ENCODE data around the gene ITGAL.

Gene ITGAL

GRCh38 chr16:30472328-30472942, at the start of gene ITGAL:
Gene ITGAL (plus strand): TSS chr16:30472742. CDS start chr16:30472838, 96 bp downstream.
- no peak for TF ChIP-seq CTCF (IDR thresholded peaks at IDR 0.05; ENCODE audit: low read depth, low read length, missing control alignments)
- peak; percentile 90 for DNase-seq (ENCODE audit: low read depth)
- H3K4me3 ChIP-seq (ENCODE audit: low read depth, low read length): peak within 1 kb of the TSS; percentile 65

GRCh38 chr16:30428055-30428454, 44.5 kb upstream of the ITGAL start:
- no peak for DNase-seq (ENCODE audit: low read depth)
- no peak for TF ChIP-seq CTCF (IDR thresholded peaks at IDR 0.05; ENCODE audit: low read depth, low read length, missing control alignments)
- no peak overlapping the region for H3K4me3 ChIP-seq (ENCODE audit: low read depth, low read length)

DNA sequence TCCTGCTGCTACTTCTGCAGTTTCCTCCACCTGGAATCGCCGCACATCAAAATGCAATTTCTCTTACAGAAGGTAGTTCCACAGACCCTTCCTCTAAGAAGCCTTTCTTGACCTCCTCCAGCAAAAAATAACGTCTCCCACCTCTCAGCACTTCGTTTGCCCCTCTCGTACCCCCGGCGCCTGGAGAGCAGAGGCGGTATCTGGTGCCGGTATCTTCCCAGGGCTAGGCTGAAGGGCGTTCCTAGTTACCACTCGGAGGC, 43.2 kb upstream of the ITGAL start:
- H3K4me3 ChIP-seq (ENCODE audit: low read depth, low read length): peak overlapping the region; percentile 84
- no peak for TF ChIP-seq CTCF (IDR thresholded peaks at IDR 0.05; ENCODE audit: low read depth, low read length, missing control alignments)
- DNase-seq (ENCODE audit: low read depth): no peak

DNA sequence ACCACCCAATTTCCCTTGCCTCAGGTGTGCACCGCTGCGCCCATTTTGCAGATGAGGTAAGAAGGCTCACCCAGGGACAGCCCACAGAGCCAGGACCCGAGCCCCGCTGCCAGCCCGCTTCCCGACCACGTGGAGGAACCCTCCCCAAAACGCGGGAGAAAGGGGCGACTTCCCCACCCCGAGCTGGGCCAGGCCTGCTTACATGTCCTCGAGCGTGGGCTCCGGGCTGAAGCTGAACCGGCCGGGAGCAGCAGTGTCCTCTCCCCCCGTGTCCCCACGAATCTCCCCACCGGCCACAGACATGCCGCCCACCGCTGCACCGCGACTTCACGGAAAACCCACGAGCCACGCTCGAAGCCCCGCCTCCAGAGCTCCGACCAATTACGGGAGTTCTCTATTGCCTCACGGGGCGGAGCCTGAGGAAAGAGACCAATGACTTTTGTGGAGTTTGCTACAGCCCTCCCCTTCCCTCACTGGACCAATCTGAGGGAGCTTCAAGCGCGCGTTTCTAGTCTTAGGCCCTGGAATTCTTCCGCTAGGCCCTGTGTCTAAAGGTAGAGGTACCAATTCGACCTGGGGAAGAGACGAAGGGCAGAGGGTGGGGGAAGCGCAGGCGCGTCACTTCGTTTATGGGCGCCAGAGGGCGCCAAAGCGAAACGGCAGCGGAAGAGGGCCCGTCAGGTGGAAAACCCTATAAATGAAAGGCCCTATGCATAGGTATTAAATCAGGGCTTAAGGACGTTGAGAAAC, 42.7 kb upstream of the ITGAL start, which contains the start of gene DCTPP1:
TSS of gene DCTPP1 (minus strand) at position 353 of the 750 bp plus-strand sequence. CDS start at position 303, 50 bp downstream.
- peak; percentile 100 for DNase-seq (ENCODE audit: low read depth)
- TF ChIP-seq CTCF (IDR thresholded peaks at IDR 0.05; ENCODE audit: low read depth, low read length, missing control alignments): peak; percentile 90

DNA sequence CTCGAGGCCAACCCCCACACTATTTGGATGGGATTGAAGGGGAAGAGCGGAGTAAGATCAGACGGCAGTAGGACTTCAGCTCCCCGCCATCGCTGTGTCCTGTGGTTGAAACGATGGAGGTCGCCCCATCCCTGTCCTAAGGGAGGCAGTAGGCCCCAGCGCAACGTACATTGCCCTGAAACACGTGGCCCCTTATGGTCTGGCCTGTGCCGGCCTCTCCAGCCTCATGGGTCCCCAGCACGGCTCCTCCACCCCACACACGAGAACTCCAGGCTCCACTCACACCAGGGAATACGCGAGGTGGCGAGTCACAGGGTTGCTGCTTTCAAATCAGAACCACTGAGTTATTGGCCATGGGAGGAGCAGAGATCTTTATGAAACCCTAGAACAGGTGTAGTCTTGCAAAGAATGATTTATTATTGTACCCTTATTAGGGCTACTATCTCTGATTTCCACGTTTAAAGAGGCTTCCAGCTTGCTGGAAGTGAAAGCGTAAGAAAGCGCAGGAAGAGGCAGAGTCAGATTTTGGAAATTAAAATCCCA, 42.0 kb upstream of the ITGAL start:
- no peak for TF ChIP-seq CTCF (IDR thresholded peaks at IDR 0.05; ENCODE audit: low read depth, low read length, missing control alignments)
- H3K4me3 ChIP-seq (ENCODE audit: low read depth, low read length): no peak overlapping the region
- DNase-seq (ENCODE audit: low read depth): no peak

More for the DNA sequence above, 42.7 kb upstream of the ITGAL start, which contains the start of gene DCTPP1:
- H3K4me3 ChIP-seq (ENCODE audit: low read depth, low read length): peak within 1 kb of the TSS; percentile 84

GRCh38 chr16:30434852-30435251, 37.7 kb upstream of the ITGAL start:
- no peak for TF ChIP-seq CTCF (IDR thresholded peaks at IDR 0.05; ENCODE audit: low read depth, low read length, missing control alignments)
- no peak overlapping the region for H3K4me3 ChIP-seq (ENCODE audit: low read depth, low read length)
- DNase-seq (ENCODE audit: low read depth): no peak
